ENCODE data around the gene DYNLT4. TPM values are rescaled to one million over a fixed set of nuclear protein-coding genes. Genes with fewer than 3 reads are reported as not detected.
"Not testable (repeated sequence)": the region's sequence is repeated elsewhere in the genome, so short reads cannot be mapped to it uniquely, and the experiment has no call there.

The DYNLT4 gene
- total RNA-seq, 1 donor from 2014 or later, result 0.31 TPM

DNA sequence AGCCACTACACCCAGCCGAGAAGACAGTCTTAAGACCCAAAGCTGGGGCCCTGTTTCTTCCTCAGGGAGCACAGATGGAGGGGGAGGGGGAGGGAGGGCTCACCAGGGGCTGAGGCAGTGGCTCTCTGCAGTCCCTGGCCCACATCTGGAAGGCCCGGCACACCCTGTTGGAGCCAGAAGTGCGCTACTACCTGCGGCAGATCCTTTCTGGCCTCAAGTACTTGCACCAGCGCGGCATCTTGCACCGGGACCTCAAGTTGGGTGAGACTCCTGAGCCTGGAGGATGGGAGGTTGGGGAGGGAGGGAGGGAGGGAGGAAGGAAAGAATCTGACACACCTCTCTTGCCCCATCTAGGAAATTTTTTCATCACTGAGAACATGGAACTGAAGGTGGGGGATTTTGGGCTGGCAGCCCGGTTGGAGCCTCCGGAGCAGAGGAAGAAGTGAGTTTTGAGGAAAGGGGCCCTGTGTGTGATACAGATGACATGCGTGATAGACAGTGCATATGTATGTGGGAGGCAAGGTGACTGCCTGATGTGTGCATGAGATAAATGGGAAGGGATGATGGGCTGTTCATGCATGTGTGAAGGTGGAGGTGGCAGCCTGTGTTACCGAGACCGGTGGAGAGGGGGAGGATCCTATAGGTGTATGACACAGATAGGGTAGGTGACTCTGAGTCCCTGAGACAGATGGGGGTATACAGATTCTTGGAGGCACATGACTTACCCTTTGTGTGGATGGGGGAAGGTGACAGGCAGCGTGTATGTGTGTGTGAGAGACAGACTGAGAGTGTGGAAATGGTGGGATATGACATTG lies 5.5 kb downstream of the DYNLT4 start:
- no peaks in the 10 kb centered on the region for H3K9me3 Mint-ChIP-seq
- no peak for DNase-seq (ENCODE audit: low spot score in 2 of 2, unreplicated experiment in 2 of 2)
- H3K4me3 Mint-ChIP-seq, result peak overlapping the region; percentile 76
- H3K27ac Mint-ChIP-seq, result peak overlapping the region; percentile 11
- TF ChIP-seq, protein P1, sequence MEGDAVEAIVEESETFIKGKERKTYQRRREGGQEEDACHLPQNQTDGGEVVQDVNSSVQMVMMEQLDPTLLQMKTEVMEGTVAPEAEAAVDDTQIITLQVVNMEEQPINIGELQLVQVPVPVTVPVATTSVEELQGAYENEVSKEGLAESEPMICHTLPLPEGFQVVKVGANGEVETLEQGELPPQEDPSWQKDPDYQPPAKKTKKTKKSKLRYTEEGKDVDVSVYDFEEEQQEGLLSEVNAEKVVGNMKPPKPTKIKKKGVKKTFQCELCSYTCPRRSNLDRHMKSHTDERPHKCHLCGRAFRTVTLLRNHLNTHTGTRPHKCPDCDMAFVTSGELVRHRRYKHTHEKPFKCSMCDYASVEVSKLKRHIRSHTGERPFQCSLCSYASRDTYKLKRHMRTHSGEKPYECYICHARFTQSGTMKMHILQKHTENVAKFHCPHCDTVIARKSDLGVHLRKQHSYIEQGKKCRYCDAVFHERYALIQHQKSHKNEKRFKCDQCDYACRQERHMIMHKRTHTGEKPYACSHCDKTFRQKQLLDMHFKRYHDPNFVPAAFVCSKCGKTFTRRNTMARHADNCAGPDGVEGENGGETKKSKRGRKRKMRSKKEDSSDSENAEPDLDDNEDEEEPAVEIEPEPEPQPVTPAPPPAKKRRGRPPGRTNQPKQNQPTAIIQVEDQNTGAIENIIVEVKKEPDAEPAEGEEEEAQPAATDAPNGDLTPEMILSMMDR (IDR thresholded peaks at IDR 0.05; ENCODE audit: unreplicated experiment), result no peak
- peaks cover 3% of the 10 kb centered on the region for H3K27me3 Mint-ChIP-seq (ENCODE audit: low read depth)
- H3K36me3 Mint-ChIP-seq, result peaks cover 11% of the 10 kb centered on the region
- peaks cover 17% of the 10 kb centered on the region for H3K4me1 Mint-ChIP-seq

DNA sequence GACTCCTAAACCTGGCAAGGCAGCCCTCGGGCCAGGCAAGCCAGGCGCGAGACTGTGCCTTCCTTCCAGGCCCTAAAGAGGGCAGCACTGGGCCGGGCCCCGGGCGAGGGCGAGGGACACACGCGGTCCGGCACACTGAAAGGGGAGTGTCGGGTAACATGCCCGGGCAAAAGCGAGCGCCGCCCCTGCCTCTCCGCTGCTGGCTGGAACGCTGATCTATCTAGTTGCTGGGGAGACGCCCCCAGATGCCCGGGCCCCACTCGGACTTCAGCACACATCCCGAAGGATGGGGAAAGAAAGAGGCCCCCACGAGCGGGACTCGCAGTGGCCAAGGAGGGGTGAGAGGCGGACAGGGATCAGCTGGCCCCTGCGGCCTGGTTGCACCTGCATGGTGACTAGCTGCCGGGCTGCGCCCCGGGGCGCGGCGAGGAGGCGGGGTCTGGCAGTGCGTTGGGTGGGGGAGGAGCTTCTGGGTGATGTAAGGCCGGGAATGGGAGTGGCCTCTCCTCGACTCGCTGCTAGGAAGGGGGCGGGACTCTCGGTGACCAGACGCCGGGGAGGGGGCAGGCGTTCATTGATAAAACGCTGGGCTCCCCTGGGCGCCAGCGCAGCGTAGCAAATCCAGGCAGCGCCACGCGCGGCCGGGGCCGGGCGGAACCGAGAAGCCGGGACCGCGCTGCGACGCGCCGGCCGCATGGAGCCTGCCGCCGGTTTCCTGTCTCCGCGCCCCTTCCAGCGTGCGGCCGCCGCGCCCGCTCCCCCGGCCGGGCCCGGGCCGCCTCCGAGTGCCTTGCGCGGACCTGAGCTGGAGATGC lies 7.2 kb downstream of the DYNLT4 start, which contains the start of gene PLK3:
Gene PLK3, plus strand, starts transcription at position 608 of the 815 bp plus-strand sequence. Its CDS starts 87 bp downstream, at position 695.
- Mint-ChIP-seq H3K9me3 (no peaks in the 10 kb centered on the region), H3K27me3 (ENCODE audit: low read depth) (peaks cover 3% of the 10 kb centered on the region), H3K4me3 (peak within 1 kb of the TSS; percentile 96), H3K4me1 (peaks cover 17% of the 10 kb centered on the region), H3K36me3 (peaks cover 8% of the 10 kb centered on the region), H3K27ac (peak within 1 kb of the TSS; percentile 99)
- DNase-seq (ENCODE audit: low spot score in 2 of 2, unreplicated experiment in 2 of 2), result peak; percentile 95 to 96
- TF ChIP-seq, protein P1 (IDR thresholded peaks at IDR 0.05; ENCODE audit: unreplicated experiment), result peak; percentile 76

DNA sequence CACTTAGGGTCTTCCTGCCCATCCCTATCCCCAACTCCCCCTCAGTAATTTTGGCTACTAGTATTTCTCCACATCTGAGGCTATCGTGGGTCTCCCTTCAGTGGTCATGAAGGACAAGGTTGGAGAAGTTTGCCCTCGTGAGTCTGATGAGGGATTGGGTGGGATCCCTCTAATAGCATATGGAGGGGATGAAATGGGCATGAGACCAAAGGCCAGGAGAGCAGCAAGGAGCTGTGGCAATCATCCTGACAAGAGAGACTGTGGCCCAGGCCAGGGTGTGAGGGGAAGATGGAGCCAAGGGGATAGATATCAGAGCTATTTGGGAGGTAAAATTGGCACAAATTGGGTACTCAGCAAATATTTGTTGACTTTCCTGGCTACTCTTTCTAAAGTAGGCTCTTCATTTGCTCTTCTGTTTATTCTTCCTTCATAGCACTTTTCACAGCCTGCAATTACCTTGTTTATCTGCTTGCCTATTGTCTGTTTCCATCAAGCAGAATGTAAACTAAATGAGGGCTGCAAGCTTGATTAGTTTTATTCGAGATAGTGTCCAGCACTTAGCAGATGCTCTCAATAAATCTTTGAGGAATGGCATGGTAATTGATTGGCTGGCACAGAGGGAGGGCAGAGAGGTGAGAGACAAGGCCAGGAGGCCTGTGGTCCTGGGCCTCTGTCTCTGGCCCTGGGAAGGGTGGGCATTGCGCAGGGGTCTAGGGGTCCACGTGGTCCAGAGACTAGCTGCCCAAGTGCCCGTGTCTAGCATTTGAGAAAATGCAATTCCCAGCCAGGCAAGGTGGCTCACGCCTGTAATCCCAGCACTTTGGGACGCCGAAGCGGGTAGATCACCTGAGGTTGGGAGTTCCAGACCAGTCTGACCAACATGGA lies 8.4 kb downstream of the DYNLT4 start:
- peaks cover 3% of the 10 kb centered on the region for H3K27me3 Mint-ChIP-seq (ENCODE audit: low read depth)
- H3K27ac Mint-ChIP-seq, result no peak overlapping the region
- TF ChIP-seq, protein P1 (IDR thresholded peaks at IDR 0.05; ENCODE audit: unreplicated experiment), result no peak
- peaks cover 8% of the 10 kb centered on the region for H3K36me3 Mint-ChIP-seq
- H3K4me1 Mint-ChIP-seq, result peaks cover 17% of the 10 kb centered on the region
- no peak for DNase-seq (ENCODE audit: low spot score in 2 of 2, unreplicated experiment in 2 of 2)
- no peak overlapping the region for H3K4me3 Mint-ChIP-seq
- no peaks in the 10 kb centered on the region for H3K9me3 Mint-ChIP-seq

DNA sequence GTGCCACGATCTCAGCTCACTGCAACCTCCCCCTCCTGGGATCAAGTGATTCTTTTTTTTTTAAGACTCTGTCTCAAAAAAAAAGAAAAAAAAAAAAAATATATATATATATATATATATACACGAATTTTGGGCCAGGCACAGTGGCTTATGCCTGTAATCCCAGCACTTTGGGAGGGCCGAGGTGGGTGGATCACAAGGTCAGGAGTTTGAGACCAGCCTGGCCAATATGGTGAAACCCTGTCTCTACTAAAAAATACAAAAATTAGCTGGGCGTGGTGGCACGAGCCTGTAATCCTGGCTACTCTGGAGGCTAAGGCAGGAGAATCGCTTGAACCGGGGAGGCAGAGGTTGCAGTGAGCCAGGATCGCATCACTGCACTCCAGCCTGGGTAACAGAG lies 9.3 kb downstream of the DYNLT4 start:
- not testable (repeated sequence) for H3K9me3 Mint-ChIP-seq; DNase-seq (ENCODE audit: low spot score in 2 of 2, unreplicated experiment in 2 of 2); H3K36me3 Mint-ChIP-seq; H3K4me3 Mint-ChIP-seq; H3K27me3 Mint-ChIP-seq (ENCODE audit: low read depth); H3K27ac Mint-ChIP-seq
- peaks cover 23% of the 10 kb centered on the region for H3K4me1 Mint-ChIP-seq

DNA sequence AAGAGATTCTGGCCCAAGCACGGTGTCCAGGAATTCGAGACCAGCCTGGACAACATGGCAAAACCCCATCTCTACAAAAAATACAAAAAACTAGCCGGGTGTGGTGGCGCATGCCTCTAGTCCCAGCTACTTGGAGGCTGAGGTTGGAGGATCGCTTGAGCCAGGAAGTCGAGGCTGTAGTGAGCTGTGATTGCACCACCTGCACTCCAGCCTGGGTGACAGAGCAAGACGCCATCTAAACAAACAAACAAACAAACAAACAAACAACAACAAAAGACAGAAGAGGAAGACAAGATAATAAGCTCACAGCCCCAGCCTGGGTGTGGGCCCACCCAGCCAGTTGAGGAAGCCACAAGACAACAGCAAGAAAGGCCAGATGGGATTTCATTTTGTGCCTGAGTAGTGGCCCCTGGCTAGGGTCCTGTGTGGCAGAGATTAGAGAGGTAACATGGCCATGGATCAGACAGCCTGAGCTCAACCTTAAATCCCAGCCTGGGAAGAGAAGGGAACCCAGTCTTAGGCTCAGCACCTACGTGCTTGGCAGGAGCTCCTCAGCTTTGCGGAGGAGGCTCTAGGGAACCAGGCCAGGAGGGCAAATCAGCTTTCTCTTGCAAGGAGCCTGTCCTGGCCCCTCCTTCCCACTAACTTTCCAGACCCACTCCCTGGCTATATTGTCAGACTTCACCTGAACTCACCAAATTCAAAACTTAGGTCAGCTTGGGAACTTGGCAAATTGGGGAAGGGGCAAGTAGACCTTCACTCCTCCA lies 14.2 kb downstream of the DYNLT4 start:
- TF ChIP-seq, protein P1 (IDR thresholded peaks at IDR 0.05; ENCODE audit: unreplicated experiment), result no peak
- no peak for DNase-seq (ENCODE audit: low spot score in 2 of 2, unreplicated experiment in 2 of 2)
- H3K9me3 Mint-ChIP-seq, result no peaks in the 10 kb centered on the region
- no peak overlapping the region for H3K4me3 Mint-ChIP-seq
- peak overlapping the region; percentile 37 for H3K27ac Mint-ChIP-seq
- H3K36me3 Mint-ChIP-seq, result no peaks in the 10 kb centered on the region
- H3K4me1 Mint-ChIP-seq, result peaks cover 10% of the 10 kb centered on the region
- H3K27me3 Mint-ChIP-seq (ENCODE audit: low read depth), result no peaks in the 10 kb centered on the region
